Psoas muscle (tissue), 8 donors: ENCODE results near the gene SH3D19. TPM values are rescaled to one million over a fixed set of nuclear protein-coding genes. Genes with fewer than 3 reads are reported as not detected.

Experiments
- ATAC-seq, 4 donors: fragments of 200-7000 bp; cut with Tn5 transposase; one replicate each; pipeline ENCODE4 v1.9.1; 2020; ENCODE audit warnings: moderate library complexity in 3 of 4, mild to moderate bottlenecking in 2 of 4
- DNase-seq, 2 donors: peaks; one replicate each; pipeline ENCODE4 v3.0.0-alpha.2; 2020
- H3K27ac ChIP-seq: fragments of 200-600 bp; one replicate; pipeline ENCODE4 v1.8.0; 2022
- H3K27me3 ChIP-seq, 3 donors: fragments of 200-600 bp in 1 of 3; one replicate each; pipeline versions ENCODE4 v1.6.1 to v1.8.0; 2013 to 2022; ENCODE audit warnings: low read length in 2 of 3, mild to moderate bottlenecking in 2 of 3, moderate library complexity in 1 of 3; ENCODE audit not compliant: insufficient read depth in 3 of 3
- H3K36me3 ChIP-seq, 2 donors: fragments of 200-600 bp in 1 of 2; one replicate each; pipeline versions ENCODE4 v1.6.1 to v1.8.0; 2013 to 2022; ENCODE audit warnings: low read depth in 1 of 2, mild to moderate bottlenecking in 1 of 2, moderate library complexity in 1 of 2; ENCODE audit not compliant: insufficient read depth in 1 of 2
- H3K4me1 ChIP-seq: fragments of 200-600 bp; one replicate; pipeline ENCODE4 v1.8.0; 2022
- H3K4me3 ChIP-seq: fragments of 200-600 bp; one replicate; pipeline ENCODE4 v1.8.0; 2022; ENCODE audit warnings: mild to moderate bottlenecking
- H3K9me3 ChIP-seq: fragments of 200-600 bp; one replicate; pipeline ENCODE4 v1.8.0; 2022
- whole genome bisulfite sequencing, 3 donors: extraction: QIAGEN DNeasy Blood & Tissue Kit; methylation state at CpG; one replicate each; pipeline versions ENCODE4 v1.1.6 to v1.1.7; 2013; 5-methylcytosine and 5-hydroxymethylcytosine counted together
- intact Hi-C, 2 donors: fragments of 100-400 bp; cut with DNase I; formaldehyde crosslinking; loops; one replicate each; pipeline versions ENCODE4 v1.11.0 to v1.14.2; 2022
- polyA plus RNA-seq, 3 donors: library from polyadenylated mRNA; stranded (reverse); fragments of 200-250 nt; gene quantifications; one replicate each; pipeline ENCODE4 v1.2.3, GENCODE V29; 2013
- total RNA-seq, 4 donors: library from RNA; stranded (reverse); fragmentation: NEBNext Ultra II Directional in 2 of 4; extraction: Animal tissue kit (Norgen Biotek cat#: 25700) in 2 of 4; gene quantifications; one replicate each; pipeline versions ENCODE4 v1.2.1 to v1.2.4, GENCODE V29; 2021 to 2023
- TF ChIP-seq, protein P1 (sequence below): fragments of 200-600 bp; IDR thresholded peaks from one replicate; pipeline ENCODE4 v1.8.0; 2022; ENCODE audit warnings: antibody characterized with exemption
- donor health status: healthy with polysubstance abuse.
- donor health status: DM: no; HTN: no; CAD: no; lungs with moderate emphysema.
- donor health status: Bipolar disorder and iron deficiency.
- donor health status: healthy.
- donor health status: DM: yes; HTN: yes; CAD: no.
- donor health status: DM: no; HTN: no; CAD: no.
- donor health status: DM: no; HTN: no; CAD: no.
- donor health status: DM: yes; HTN: yes; CAD: no.

Gene SH3D19
- total and polyA plus RNA-seq, 7 donors, result 7.0 to 59.0 (median 26.9) TPM

DNA sequence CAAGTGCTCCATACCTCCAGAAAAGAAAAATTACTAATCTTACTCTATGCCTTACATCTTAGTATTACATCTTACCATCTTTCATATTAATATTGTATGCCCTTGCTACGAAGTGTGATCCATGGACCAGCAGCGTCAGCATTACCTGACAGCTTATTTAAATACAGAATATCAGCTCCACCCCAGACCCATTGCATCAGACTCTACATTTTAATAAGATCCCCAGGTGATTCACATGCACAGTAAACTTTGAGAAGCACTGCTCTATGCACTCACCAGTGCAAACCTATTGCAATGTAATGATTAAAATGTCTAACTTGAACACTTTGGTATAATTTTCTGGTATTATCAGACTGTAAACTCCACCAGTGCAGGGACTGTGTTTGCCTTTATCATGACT is 14.1 kb upstream of the SH3D19 start:
- DNase-seq (no peak), ATAC-seq (no peak)
- Histone ChIP-seq H3K27ac (no peak overlapping the region), H3K36me3 (no peaks in the 10 kb centered on the region), H3K27me3 (no peaks in the 10 kb centered on the region), H3K9me3 (no peaks in the 10 kb centered on the region), H3K4me3 (no peak overlapping the region), H3K4me1 (no peaks in the 10 kb centered on the region)
- WGBS, 3 donors, result 85 to 90% (median 86%) methylated on average over 2 of the region's 2 CpGs
- intact Hi-C loops, result no loop called here
- TF ChIP-seq, protein P1, sequence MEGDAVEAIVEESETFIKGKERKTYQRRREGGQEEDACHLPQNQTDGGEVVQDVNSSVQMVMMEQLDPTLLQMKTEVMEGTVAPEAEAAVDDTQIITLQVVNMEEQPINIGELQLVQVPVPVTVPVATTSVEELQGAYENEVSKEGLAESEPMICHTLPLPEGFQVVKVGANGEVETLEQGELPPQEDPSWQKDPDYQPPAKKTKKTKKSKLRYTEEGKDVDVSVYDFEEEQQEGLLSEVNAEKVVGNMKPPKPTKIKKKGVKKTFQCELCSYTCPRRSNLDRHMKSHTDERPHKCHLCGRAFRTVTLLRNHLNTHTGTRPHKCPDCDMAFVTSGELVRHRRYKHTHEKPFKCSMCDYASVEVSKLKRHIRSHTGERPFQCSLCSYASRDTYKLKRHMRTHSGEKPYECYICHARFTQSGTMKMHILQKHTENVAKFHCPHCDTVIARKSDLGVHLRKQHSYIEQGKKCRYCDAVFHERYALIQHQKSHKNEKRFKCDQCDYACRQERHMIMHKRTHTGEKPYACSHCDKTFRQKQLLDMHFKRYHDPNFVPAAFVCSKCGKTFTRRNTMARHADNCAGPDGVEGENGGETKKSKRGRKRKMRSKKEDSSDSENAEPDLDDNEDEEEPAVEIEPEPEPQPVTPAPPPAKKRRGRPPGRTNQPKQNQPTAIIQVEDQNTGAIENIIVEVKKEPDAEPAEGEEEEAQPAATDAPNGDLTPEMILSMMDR, result no peak

DNA sequence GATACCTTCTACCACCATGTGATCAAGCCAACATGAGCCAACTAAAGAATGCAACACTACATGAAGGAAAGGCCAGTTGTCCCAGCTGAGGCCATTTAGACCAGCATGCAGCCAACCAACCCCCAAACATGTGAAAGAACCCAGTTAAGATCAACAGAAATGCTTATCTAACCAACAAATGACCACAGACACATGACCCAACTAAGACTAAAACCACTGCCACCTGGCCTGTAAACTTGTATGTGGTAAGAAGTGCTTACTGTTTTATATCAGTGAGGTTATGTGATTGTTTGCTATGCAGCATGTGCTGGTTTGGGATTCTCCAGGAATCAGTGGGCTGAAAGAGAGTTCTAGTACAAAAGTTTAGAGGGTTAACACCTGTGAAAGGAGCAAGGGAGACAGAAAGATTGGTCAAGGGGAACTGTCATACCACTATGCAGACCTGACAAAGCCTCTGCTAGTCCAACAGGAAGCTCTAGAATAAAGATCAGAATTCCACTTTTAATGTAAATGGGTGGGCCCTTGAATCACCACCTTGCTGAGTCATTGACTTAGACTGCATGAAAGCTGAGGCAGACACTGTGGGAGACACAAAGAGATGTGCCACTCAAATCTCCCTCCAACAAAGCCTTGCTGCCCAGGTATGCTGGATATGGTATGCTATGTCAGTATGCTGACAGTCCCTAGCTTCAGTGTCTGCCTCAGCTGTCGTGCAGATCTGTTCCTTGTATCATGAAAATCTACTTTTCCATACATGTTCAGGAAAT is 6.1 kb upstream of the SH3D19 start:
- TF ChIP-seq, protein P1, result no peak
- no peaks in the 10 kb centered on the region for H3K4me1 ChIP-seq
- ATAC-seq (no peak), DNase-seq (no peak)
- 82 to 100% (median 82%) methylated on average over 1 of the region's 1 CpG for WGBS, 3 donors
- intact Hi-C loops, result no loop called here
- H3K9me3 ChIP-seq, result no peaks in the 10 kb centered on the region
- no peaks in the 10 kb centered on the region for H3K36me3 ChIP-seq
- no peak overlapping the region for H3K4me3 ChIP-seq
- H3K27me3 ChIP-seq, result no peaks in the 10 kb centered on the region
- no peak overlapping the region for H3K27ac ChIP-seq

DNA sequence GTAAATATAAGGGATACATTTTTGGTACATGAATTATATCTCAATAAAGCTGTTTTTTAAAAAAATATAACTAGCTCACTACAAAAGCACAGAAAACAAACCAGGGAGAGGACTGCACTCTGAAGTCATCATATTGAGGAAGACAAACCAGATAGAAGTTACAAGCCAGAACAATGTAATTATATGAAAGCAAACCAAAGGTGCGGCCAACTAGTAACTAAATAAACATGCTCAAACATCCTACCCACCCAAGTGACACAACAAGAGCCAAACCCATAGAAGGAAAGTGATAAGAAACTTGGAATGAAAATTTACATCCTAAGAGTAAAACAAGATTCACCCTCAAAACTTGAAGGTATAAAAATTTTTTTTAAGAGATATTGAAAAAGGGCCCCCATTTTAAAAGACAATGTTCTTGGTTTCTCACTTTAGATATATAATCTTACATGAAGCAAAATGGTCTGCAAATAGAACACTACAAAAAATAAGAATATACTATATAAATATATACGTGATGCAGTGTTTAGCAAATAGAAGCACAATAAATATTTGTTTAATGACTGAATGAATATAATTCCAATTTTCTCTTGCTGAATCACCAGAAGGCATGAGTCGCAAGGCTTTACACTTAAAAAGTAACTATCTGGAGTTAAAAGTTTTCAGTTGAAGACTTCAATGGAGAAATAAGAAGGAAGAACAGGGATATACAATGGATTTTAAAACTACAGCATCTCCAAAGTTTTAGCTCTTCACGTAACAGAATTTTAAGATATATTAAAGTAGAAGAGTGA is 4.0 kb upstream of the SH3D19 start:
- intact Hi-C loops, result loop anchor here in 1 of 2 donors (10.0 kb wide), 1 partner anchor 55 kb away; the partner anchor contains the start of gene PRSS48
- no peak overlapping the region for H3K4me3 ChIP-seq
- H3K27ac ChIP-seq, result no peak overlapping the region
- no peak for ATAC-seq
- no peak for DNase-seq
- H3K9me3 ChIP-seq, result no peaks in the 10 kb centered on the region
- H3K27me3 ChIP-seq, result no peaks in the 10 kb centered on the region
- TF ChIP-seq, protein P1, result no peak
- H3K4me1 ChIP-seq, result no peaks in the 10 kb centered on the region
- no peaks in the 10 kb centered on the region for H3K36me3 ChIP-seq
- 94 to 95% (median 94%) methylated on average over 4 of the region's 4 CpGs for WGBS, 3 donors

DNA sequence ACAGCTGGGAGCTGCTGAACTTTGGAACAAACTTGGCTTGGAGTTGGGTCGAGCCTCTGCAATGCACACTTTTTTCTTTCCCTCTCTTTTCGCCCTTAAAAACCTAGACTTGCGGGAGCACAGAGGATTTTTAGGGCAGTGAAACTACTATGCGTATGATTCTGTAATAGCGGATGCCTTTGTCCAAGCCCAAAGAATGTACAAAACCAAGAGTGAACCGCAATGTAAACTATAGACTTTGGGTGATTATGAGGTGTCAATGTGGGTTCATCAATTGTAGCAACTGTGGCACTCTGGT is 493 bp upstream of the SH3D19 start:
- H3K9me3 ChIP-seq, result no peaks in the 10 kb centered on the region
- TF ChIP-seq, protein P1, result no peak
- intact Hi-C loops, result loop anchor here in 1 of 2 donors (10.0 kb wide), 1 partner anchor 51 kb away; the partner anchor contains the start of gene PRSS48
- H3K4me1 ChIP-seq, result peaks cover 4% of the 10 kb centered on the region
- DNase-seq (no peak), ATAC-seq (no peak)
- no peaks in the 10 kb centered on the region for H3K36me3 ChIP-seq
- WGBS, 3 donors, result 58 to 64% (median 64%) methylated on average over 6 of the region's 6 CpGs
- no peaks in the 10 kb centered on the region for H3K27me3 ChIP-seq
- H3K4me3 ChIP-seq, result peak overlapping the region; percentile 87
- H3K27ac ChIP-seq, result peak overlapping the region; percentile 94
